Activated CD4-positive, alpha-beta T cell treated with anti-CD3 and anti-CD28 coated beads for 36 hours (primary cell): ENCODE data around the gene EDEM3. TPM values are rescaled to one million over a fixed set of nuclear protein-coding genes. Genes with fewer than 3 reads are reported as not detected.

Source experiments
- total RNA-seq, 2 experiments: library from RNA; stranded (reverse); gene quantifications; one replicate each; pipeline ENCODE4 v1.2.3, GENCODE V29; 2021

The EDEM3 gene
- total RNA-seq, 2 experiments from 2014 or later: 14.0 to 15.2 TPM

Other genes with a start within 250 kb of the EDEM3 start
- 10 to 100 TPM; 18.6 to 19.7 TPM for gene NIBAN1, start 219.7 kb upstream of the EDEM3 start, total RNA-seq